ENCODE results near the gene FBXO9.

Gene FBXO9

DNA sequence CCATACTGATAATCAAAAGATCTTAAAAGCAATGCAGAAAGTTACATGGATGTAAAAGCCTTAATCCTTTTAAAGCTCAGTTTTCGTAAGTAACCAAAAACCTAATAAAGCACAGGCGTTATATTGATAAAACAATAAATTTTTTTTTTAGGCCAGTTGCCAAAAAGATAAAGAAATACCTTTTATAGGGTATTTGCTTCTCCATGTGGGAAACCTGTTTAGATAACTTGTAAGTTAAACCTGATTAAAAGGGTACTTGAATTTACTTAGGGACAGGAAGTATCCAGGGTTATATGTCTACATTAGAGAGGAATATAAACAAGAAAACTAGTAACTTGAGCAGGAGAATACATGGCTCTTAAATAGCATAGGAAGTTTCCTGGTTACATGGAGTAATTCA, 21.1 kb downstream of the FBXO9 start:
- in situ Hi-C loops (cut with HindIII; ENCODE audit: low sequenced_read_pairs) = no loop called here

DNA sequence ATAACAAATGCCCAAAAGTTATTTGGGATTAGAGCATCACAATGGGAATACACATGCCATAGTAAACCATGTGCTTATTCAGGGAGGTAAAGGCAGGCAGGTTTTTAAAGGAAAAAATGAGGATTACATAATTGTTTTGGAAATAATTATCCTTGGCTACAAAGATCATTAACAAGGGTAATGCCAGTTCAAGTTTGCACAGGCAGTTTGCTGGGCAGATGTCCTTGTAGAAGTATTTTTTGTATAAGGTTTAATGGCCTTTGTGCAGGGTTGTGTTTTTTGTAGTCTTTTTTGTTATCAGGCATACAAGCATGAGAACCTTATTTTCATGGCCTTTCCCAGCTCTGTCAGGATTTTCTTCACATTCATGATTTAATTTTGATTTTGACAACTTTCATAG, 24.7 kb downstream of the FBXO9 start:
- in situ Hi-C loops (cut with HindIII; ENCODE audit: low sequenced_read_pairs) = no loop called here

DNA sequence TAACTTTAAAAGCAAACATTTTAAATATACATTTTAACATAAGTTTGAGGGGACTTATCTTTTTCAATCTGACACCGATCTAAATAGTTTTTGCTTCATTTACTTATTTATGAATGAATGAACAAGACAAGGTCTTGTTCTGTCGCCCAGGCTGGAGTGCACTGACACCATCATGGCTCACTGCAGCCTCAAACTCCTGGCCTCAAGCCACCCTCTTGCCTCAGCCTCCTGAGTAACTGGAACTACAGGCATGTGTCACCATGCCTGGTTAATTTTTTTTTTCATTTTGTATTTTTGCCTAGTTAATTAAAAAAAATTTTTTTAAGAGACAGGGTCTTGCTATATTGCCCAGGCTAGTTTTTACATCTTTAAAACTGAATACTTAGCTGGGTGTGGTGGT, 25.4 kb downstream of the FBXO9 start:
- in situ Hi-C loops (cut with HindIII; ENCODE audit: low sequenced_read_pairs) = no loop called here

DNA sequence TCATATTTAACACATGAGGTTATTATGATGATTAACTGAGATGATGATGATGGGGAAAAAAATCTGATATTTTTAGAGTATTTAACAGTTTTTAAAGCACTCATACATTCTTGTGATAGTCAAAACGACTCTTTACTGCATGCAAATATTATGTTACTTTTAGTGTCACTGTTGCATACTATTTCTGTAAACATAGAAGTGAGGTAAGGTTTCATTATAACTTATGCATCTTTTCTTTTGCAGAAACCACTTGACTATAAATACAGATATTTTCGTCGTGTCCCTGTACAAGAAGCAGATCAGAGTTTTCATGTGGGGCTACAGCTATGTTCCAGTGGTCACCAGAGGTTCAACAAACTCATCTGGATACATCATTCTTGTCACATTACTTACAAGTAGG, 30.1 kb downstream of the FBXO9 start:
- in situ Hi-C loops (cut with HindIII; ENCODE audit: low sequenced_read_pairs) = no loop called here

DNA sequence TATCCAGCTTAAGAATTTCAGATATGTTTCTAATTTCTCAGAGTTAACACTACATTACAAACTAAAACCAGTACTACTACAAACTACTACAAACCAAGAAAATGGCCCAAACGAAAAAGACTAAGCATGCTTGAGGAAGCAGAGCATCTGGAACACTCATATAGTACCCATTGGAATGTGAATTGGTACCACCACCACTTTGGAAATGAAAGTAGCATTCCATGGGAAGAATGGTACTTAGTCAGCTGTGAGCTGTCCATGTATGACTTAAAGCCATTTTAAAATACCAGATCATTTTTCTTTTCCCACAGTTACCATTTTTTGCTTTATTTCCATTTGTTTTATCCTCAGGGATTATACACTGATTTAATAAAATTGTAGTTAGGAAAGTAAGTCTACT, 30.5 kb downstream of the FBXO9 start:
- in situ Hi-C loops (cut with HindIII; ENCODE audit: low sequenced_read_pairs) = no loop called here

DNA sequence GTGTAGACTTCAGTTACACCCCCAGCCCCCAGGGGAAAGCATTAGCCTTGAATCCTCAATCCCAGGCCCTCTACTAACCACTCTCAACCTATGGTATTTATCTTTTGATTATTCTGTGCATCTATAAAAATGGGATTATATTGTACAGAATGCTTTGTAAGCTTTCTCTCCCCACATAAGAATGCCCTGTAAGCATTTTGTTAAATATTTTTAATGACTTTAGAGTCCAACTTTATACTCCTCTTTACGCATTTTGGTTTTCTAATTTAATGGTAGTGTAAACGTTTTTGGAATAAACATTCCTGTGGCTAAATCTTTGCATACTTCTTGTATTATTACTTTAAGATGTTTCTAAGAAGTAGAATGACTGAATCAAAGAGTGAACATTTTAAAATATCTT, 35.4 kb downstream of the FBXO9 start:
- in situ Hi-C loops (cut with HindIII; ENCODE audit: low sequenced_read_pairs) = no loop called here

DNA sequence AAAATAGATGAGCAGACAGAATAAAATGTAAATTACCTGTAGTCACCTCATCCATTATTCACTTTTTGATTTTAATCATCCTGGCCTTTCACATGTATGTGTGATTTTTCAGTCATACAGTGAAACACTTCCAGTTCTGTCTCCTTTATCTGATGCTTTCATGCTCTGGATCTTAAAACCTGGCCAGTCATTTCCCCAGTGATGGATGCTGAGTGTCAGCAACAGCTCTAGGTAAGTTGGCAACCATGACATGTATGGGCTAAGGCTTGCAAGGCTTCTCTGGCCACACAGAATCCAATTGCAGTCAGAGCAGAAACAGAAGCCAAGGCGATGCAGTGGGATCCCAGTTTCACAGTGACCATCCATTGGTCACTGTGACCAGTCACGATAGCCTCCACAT, 35.8 kb downstream of the FBXO9 start:
- in situ Hi-C loops (cut with HindIII; ENCODE audit: low sequenced_read_pairs) = no loop called here

DNA sequence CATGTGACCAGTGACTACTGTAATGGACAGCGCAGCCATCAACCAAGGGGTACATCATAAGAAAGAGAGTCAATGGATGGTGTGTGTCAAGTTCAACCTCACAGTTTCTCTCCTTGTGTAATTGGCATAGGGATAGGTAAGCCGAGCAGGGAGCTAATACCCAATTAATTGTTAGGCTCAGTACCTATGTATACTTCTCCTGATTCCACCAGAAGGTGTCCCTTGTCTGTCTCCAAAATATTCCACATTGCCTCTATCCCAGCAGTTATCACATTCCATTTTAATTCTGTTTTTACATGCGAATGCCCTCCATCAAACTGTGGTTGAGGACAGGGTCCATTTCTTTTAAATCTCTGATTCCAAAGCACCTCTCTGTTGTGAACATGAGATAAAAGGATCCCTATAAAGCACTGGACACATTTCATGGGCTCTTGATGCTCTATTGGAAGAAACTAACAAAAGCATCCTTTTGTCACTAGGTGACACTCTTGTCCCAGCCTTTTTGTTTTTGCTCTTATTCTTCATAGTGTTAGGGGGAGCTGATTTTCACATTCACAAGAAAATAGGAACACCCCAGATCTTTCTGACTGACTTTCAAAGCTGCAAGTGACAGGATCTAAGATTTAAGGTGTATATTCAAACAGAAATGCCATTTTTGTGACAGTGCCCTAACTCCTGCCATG, 38.9 kb downstream of the FBXO9 start:
- in situ Hi-C loops (cut with HindIII; ENCODE audit: low sequenced_read_pairs) = no loop called here

DNA sequence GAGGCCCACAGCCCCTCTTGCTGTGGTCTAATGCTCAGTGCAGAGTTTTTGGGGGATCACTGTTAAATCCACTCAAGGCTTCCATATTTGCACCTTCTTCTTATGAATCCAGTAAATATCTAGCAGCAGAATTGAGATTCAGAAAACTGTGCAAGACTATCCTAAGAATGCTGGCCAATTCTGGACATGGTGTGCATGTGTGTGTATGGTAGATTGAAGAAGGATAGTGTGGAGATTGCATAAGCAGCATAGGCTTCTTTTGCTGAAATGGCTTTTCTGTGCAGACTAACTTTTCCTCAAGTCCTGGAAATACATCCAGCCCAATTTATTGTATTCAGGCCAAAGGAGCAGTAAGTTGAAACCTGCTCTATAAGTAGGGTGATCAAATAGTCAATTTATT, 39.7 kb downstream of the FBXO9 start:
- in situ Hi-C loops (cut with HindIII; ENCODE audit: low sequenced_read_pairs) = no loop called here

DNA sequence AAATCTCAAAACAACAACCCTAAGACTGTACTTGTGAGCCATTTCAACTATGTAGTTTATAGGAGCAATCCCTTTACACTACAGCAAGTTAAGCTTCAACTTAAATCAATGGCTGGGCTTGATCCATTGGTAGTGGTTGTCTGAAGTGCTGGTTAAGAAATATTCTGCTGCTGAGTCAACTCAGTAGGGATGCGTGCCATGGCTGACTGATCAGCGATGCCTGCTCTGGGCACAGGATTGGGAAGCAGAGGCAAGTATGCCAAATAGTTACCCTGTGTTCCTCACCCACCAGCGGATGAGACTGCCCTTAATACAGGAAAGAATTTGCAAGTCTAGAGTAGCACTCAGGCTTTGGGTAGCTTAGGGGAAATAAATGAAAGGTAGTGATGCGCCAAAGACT, 41.9 kb downstream of the FBXO9 start:
- in situ Hi-C loops (cut with HindIII; ENCODE audit: low sequenced_read_pairs) = no loop called here

DNA sequence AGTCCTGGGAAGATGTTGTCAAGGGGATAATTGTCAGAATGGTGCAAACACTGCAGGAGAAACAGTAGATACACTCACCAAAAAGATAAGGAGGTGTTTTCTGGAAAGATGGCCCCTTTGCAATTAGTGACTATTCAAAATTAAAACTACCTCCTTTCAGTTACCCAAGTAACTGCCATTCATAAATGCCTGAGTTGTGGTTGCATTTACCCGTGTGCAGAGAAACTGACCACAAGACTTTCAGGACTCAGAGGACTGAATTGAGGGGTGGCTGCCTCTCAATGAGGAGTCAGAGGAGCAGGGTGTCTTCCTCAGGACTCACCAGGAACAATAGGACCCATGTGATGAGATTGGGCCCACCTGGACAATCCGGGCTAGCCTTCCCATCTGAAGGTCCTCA, 44.4 kb downstream of the FBXO9 start:
- in situ Hi-C loops (cut with HindIII; ENCODE audit: low sequenced_read_pairs) = no loop called here

DNA sequence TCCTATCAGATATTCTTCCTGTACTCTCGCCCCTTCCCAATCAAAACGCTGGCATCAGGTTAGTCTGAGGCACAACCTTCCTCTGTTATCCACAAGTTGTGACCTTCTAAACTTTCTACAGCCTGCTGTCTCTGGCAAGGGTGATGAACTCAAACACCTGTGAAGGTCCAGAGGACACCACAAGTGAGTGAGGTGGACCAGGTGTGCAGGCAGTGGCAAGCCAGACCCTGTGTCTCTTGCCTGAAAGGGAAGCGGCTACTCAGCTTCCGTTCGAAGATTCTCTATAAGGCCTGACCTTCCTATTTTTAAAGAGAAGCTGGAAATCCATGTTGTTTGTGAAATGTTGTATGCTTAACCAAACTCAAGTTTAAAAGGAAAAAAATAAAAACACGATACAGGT, 46.7 kb downstream of the FBXO9 start:
- in situ Hi-C loops (cut with HindIII; ENCODE audit: low sequenced_read_pairs) = no loop called here

DNA sequence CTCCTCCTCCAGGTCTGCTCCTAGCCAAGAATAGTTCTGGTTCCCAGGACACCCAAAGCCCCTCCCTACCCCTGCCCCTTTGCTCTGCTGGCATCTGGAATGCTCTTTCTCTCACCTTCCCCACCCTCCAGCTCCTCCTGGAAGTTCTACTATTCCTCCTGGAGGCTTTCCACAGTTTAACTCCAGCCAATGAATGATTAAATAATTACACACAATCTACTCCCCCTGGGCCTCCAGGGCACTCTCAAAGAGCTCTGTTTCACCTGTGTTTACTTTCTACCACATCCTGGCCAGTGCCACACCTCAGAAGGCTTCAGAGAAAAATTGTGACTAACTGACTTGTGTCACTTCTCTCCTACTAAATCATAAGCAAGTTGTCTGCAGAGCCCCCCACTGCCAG, 47.2 kb downstream of the FBXO9 start:
- in situ Hi-C loops (cut with HindIII; ENCODE audit: low sequenced_read_pairs) = no loop called here

DNA sequence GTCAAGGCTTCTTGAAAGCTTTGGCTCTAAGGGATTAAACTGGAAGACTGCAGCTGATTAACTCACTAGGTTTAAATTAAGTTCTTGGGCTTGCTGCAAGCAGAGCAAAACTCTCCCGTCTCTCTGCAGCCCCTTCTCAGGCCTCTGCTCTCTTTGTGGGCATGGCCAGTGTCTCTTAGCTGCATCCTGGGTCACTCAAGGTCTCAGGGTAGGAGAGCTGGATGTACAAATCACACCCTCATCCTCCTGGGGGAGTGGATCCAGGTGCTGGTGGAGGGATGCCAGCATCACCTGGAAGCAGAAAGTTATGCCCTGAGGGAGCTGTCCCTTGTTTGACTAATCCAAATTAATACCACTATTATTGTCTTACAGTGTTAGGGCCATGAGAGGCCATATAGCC, 47.7 kb downstream of the FBXO9 start:
- in situ Hi-C loops (cut with HindIII; ENCODE audit: low sequenced_read_pairs) = no loop called here

DNA sequence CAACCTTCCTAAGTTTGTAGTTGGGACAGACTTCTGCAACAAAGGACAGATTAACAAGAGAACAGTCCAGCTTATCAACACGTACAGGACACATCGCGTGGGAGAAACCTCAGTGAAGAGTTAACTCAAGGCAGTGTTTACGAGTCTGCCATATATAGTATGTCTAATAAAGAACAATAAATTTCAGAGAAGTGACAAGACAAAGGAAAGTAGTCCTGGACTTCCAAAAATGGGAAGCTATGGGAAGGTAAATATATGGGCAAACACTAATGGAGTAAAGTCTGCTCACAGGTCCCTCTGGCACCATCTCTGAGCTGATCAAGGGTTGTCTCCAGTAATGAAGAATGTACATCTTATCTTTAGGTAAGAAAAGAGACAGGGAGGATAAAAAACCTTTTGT, 48.5 kb downstream of the FBXO9 start:
- in situ Hi-C loops (cut with HindIII; ENCODE audit: low sequenced_read_pairs) = no loop called here

DNA sequence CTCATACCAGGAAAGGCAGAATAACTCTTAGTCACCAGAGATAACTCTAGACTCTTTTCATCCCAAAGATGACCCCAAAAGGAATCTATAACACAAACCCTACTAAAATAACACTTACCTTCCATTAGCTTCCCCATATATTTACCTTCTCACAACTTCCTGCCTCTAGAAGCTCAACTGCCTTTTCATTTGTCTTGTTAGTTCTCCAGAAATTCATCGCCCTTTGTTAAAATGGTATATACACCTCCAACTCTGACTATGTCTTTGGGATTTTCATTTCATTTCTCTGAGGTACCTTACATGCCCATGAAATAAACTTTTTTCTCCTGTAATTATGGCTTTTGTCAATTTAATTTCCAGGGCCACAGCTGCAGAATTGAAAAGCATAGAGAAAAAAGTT, 49.9 kb downstream of the FBXO9 start:
- in situ Hi-C loops (cut with HindIII; ENCODE audit: low sequenced_read_pairs) = no loop called here

DNA sequence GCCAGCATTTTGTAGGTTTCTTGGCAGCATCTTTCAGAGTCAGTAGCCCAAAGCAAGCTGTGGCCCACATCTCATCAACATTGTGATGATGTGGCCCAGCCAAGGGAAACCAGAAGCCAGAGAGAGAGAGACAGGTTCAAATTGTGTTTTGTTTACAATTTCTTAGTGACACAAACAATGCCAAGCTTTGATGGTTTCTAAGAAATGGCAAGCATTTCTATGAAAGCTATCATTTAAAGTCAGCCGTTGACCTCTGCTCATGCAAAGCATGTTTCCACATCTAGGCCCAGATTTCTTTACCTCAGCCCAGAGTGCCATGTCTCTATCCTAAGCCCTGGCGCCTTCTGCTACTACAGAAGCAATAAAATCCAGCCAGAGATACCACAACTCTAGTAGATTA, 50.5 kb downstream of the FBXO9 start:
- in situ Hi-C loops (cut with HindIII; ENCODE audit: low sequenced_read_pairs) = no loop called here

DNA sequence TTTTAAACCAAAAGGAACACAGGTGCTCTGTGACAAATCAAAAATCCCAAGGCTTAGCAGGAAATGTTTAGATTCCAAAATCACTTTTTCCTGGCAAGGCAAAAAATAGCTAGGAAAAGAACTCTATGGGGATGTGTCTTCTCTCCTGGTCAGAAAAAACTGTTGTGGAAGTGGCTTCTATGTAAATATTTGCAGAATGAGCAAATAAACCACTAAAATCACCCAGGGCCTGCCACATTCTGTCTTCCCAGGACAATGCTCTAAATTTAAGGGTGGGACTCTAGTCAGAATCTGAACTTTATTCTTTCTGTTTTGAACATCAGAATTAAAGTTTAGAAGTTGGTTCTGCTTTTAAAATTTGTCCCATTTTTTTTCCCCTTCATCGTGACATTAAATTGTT, 54.1 kb downstream of the FBXO9 start:
- in situ Hi-C loops (cut with HindIII; ENCODE audit: low sequenced_read_pairs) = no loop called here

DNA sequence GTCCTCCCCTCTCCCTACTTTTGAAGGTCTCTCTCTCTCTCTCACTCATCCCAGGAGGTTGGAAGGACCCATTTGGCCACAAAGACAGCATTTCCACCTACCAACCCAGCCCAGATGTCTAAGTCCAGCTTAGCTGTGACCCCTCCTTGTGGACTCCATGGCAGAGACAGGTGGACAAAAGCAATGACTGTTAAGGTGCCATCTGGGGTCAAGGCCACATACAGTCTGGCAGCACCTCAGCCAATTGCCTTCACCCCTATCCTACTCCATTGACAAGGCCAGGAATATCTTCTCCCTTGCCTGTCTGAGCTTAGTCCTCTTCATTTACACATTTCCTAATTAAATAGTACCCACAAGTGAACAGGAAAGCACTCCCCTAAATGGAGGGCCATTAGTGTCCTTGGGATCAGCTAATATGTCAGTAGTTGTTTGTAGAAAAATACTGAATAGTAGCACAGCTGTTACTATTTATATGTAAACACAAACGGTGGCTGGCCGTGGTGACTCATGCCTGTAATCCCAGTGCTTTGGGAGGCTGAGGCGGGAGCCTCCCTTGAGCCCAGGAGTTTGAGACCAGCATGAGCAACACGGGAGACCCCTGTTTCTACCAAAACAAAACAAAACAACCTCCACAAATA, 54.7 kb downstream of the FBXO9 start:
- in situ Hi-C loops (cut with HindIII; ENCODE audit: low sequenced_read_pairs) = no loop called here

DNA sequence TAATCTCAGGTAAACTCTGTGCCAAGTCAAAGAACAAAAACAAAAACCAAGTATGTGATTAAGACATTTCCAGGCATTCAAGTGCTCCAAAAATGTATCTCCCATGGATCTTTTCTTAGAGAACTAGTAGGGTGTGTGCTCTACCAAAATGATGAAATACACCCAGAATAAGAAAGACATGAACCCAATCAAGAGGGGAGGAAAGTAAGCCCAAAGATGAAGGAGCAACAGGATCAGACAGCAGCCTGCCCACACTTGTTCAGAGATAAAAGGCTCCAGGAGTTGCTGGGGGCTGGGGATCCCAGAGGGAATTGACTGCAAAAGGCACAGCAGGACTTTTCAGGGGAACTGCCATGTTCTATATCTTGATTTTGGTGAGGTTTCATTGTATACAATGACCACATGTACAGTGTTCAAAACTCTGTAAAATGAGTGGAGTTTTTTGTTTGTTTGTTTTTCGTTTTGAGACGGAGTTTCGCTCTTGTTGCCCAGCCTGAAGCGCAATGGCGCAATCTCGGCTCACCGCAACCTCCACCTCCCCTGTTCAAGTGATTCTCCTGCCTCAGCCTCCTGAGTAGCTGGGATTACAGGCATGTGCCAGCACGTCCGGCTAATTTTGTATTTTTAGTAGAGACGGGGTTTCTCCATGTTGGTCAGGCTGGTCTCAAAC, 59.1 kb downstream of the FBXO9 start:
- in situ Hi-C loops (cut with HindIII; ENCODE audit: low sequenced_read_pairs) = no loop called here

DNA sequence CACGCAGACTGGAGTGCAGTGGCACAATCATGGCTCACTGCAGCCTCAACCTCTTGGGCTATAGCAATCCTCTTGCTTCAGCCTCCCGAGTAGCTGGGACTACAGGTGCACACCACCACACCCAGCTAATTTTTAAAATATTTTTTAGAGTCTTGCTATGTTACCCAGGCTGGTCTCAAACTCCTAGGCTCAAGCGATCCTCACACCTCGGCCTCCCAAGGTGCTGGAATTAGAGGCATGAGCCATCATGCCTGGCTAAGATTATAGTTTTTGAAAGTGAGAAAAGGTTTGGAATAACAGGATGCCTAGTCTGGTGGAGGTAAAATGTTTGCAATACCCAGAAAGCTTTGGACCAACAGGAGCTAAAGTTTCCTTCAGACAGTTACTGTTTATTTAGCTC, 60.1 kb downstream of the FBXO9 start:
- in situ Hi-C loops (cut with HindIII; ENCODE audit: low sequenced_read_pairs) = no loop called here

DNA sequence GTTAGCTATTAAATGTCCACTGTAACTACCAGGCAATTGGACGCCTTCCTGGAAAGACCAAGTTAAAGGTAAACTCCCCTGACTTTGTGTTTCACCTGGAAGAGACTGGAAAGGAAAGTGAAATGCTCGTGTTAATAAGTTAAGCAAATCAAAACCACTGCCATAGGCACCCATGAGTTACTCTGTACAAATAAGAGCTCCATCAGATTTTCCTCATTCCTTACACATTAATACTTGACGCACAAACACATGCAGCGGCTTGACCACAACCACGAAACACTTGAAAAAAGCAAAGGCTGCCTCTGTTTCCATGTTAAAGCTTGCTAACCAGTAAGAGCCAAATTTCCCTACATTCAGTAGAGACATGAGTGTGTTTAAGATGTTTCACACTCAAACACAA, 63.6 kb downstream of the FBXO9 start:
- in situ Hi-C loops (cut with HindIII; ENCODE audit: low sequenced_read_pairs) = no loop called here
